T1000 (cell line): Measurements from ENCODE around the gene IGLL5.
"Not testable (repeated sequence)": the region's sequence is repeated elsewhere in the genome, so short reads cannot be mapped to it uniquely, and the experiment has no call there.

Experiments
- DNase-seq: peaks from one replicate; lab custom pipeline; 2025; ENCODE audit warnings: mixed read lengths; lab: John Stamatoyannopoulos, UW

IGLL5 gene

GRCh38 chr22:22900527-22901205 is 13.1 kb downstream of the IGLL5 start:
- DNase-seq: not testable (repeated sequence)

GRCh38 chr22:22901578-22902218 is 14.1 kb downstream of the IGLL5 start:
- no peak for DNase-seq

GRCh38 chr22:22902247-22903001 is 14.8 kb downstream of the IGLL5 start:
- no peak for DNase-seq

GRCh38 chr22:22903355-22903777 is 15.8 kb downstream of the IGLL5 start:
- no peak for DNase-seq

DNA sequence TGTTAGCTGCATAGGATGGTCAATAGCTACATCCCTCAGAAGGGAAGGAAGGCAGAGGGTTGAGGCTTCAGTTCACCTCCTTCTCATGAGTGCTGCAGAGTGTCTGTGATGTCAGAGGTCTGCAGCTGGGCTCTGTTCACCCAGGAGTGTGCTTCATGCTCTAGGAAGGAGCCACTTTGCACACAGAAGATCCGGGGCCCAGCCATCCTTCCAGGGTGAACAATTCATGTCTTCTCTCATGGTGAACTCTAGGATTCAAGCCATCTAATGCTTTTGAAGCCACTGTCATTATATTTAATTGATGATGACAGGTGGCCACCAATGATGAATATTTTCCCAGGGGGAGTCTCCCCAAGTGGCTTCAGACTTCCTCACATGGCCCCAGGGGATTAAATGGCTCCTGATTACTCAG is 16.2 kb downstream of the IGLL5 start:
- not testable (repeated sequence) for DNase-seq

DNA sequence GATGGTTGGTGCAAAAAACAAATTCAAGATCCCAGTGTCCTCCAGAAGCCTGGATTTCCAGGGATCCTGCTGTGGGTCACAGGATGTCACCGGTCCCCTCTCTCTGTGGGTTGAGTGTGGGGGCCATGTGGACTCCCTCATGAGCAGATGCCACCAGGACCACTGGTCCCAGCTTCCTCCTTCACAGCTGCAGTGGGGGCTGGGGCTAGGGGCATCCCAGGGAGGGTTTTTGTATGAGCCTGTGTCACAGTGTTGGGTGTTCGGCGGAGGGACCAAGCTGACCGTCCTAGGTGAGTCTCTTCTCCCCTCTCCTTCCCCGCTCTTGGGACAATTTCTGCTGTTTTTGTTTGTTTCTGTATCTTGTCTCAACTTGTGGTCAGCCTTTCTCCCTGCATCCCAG is 17.1 kb downstream of the IGLL5 start:
- DNase-seq: not testable (repeated sequence)

- not testable (repeated sequence) for DNase-seq
These were observed 18.8 kb downstream of the IGLL5 start for GRCh38 chr22:22906391-22906790.

GRCh38 chr22:22906907-22907550 is 19.4 kb downstream of the IGLL5 start:
- DNase-seq: no peak

- no peak for DNase-seq
These were observed 20.2 kb downstream of the IGLL5 start for GRCh38 chr22:22907551-22908494.

- DNase-seq: no peak
These were observed 20.9 kb downstream of the IGLL5 start for GRCh38 chr22:22908495-22908861.

DNA sequence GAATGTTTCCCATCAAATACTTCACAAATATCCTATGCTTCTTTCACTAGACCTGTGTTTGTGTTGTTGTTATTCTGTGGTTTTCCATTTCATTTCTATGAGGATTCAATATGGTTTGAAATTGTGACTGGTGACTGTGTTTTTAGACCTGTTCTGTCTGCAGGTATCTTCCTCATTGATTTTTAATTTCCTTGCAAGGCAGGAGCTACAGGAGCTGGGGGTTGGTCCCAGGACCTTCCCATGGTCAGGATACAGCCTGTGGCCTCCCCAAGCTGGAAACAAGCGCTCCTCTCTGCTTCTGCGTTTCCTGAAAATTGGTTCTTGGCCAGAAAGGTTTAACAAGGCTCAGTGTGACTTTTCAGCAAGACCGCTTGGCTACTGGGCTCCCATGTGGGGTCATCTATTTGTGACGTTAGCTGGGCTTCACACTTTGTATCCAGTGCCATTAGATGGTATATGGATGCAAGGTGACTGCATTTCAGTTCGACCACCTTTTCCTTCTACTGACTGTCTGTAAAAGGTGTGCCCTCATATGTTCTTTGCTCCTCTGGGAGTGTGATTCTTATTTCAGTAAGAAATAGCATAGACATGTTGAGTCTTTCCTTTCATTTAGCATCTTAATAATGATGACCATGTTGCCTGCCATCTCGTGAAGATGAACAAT is 21.5 kb downstream of the IGLL5 start:
- DNase-seq: no peak

DNA sequence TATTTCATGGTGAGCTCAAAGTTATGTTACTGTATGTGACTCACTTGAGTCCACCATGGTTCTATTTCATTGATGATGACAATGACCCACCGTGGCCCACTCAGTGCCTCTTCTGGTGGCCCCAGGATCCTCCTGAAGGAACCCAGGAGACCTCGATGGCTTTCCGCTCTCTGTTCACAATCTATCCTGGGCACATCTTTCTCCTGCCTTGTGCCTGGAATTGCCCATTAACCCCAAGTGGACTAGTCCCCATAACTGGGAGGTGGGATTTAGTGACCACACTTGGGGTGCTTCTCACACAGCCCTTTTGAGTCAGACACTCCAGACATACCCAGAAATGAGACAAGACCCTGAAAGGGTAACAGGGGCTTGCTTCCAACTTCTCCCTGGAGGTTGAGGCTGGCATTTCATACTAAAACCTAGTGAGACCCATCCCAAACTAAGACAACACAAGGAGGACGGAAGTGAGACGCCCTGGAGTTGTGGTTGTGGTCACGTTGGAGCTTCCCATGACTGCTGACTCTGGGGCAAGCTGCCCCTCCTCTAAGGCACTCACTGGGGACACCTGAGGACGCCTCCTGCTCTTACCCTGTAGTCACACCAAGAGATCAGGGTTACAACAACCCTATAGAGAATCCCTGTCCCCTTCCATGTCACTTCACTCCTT is 22.1 kb downstream of the IGLL5 start:
- DNase-seq: no peak

- DNase-seq: no peak
These were observed 22.9 kb downstream of the IGLL5 start for GRCh38 chr22:22910272-22911240.

- DNase-seq: no peak
These were observed 23.9 kb downstream of the IGLL5 start for GRCh38 chr22:22911327-22912134.

GRCh38 chr22:22912135-22912987 is 24.7 kb downstream of the IGLL5 start:
- no peak for DNase-seq

- no peak for DNase-seq
These were observed 25.3 kb downstream of the IGLL5 start for GRCh38 chr22:22912988-22913253.

DNA sequence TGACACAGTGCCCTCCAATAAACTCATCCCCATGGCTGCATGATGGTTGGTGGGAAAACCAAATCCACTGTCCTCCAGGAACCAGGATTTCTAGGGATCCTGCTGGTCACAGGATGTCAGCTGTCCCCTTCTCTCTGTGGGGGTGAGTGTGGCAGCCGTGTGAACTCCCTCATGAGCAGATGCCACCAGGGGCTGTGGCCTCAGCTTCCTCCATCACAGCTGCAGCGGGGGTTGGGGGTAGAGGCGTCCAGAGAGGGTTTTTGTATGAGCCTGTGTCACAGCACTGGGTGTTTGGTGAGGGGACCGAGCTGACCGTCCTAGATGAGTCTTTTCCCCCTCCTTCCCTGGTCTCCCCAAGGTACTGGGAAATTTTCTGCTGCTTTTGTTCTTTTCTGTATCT is 26.4 kb downstream of the IGLL5 start:
- DNase-seq: no peak
